CD4-positive, alpha-beta T cell treated with Interleukin-17A for 1 hour (primary cell): ENCODE data around the gene LRRC28.

Experiments used
- DNase-seq: peaks from one replicate; pipeline ENCODE4 v3.0.0-alpha.2; 2020

Gene LRRC28

GRCh38 chr15:99307735-99308134 is 56.5 kb downstream of the LRRC28 start:
- no peak for DNase-seq

GRCh38 chr15:99310745-99311144 is 59.5 kb downstream of the LRRC28 start:
- DNase-seq, result no peak

GRCh38 chr15:99312228-99312627 is 60.9 kb downstream of the LRRC28 start:
- DNase-seq, result no peak

- DNase-seq, result no peak
Observed at GRCh38 chr15:99312794-99313193, 61.5 kb downstream of the LRRC28 start.

- no peak for DNase-seq
Observed at GRCh38 chr15:99315636-99316035, 64.4 kb downstream of the LRRC28 start.

GRCh38 chr15:99320374-99321215 is 69.3 kb downstream of the LRRC28 start:
- DNase-seq, result no peak

- no peak for DNase-seq
Observed at GRCh38 chr15:99321468-99321867, 70.2 kb downstream of the LRRC28 start.

- DNase-seq, result no peak
Observed at GRCh38 chr15:99322643-99323405, 71.5 kb downstream of the LRRC28 start.

- no peak for DNase-seq
Observed at GRCh38 chr15:99324082-99324620, 72.9 kb downstream of the LRRC28 start.

- DNase-seq, result no peak
Observed at GRCh38 chr15:99324700-99325099, 73.4 kb downstream of the LRRC28 start.

- DNase-seq, result no peak
Observed at GRCh38 chr15:99326235-99326634, 75.0 kb downstream of the LRRC28 start.

- DNase-seq, result no peak
Observed at GRCh38 chr15:99328106-99329072, 77.1 kb downstream of the LRRC28 start.

- no peak for DNase-seq
Observed at GRCh38 chr15:99331381-99331780, 80.1 kb downstream of the LRRC28 start.

GRCh38 chr15:99333413-99333812 is 82.1 kb downstream of the LRRC28 start:
- DNase-seq, result no peak

- no peak for DNase-seq
Observed at GRCh38 chr15:99333981-99334380, 82.7 kb downstream of the LRRC28 start.

- no peak for DNase-seq
Observed at GRCh38 chr15:99335508-99335907, 84.2 kb downstream of the LRRC28 start.

GRCh38 chr15:99336794-99337193 is 85.5 kb downstream of the LRRC28 start:
- no peak for DNase-seq

GRCh38 chr15:99340347-99340746 is 89.1 kb downstream of the LRRC28 start:
- no peak for DNase-seq

- no peak for DNase-seq
Observed at GRCh38 chr15:99341786-99342185, 90.5 kb downstream of the LRRC28 start.

GRCh38 chr15:99343208-99343607 is 91.9 kb downstream of the LRRC28 start:
- no peak for DNase-seq

GRCh38 chr15:99343881-99344551 is 92.7 kb downstream of the LRRC28 start:
- DNase-seq, result peak; percentile 33

GRCh38 chr15:99344639-99345038 is 93.4 kb downstream of the LRRC28 start:
- DNase-seq, result no peak
